Bone marrow (tissue), 2 donors: Measurements from ENCODE around the gene PTPN20.

Experiments used
- DNase-seq, 2 donors: peaks; one replicate each; lab custom pipeline; 2025; lab: John Stamatoyannopoulos, UW

Gene PTPN20

GRCh38 chr10:47022311-47023131, 111.3 kb downstream of the PTPN20 start:
- DNase-seq = no peak

GRCh38 chr10:47023237-47024045, 112.2 kb downstream of the PTPN20 start:
- no peak for DNase-seq

GRCh38 chr10:47024046-47024322, 112.8 kb downstream of the PTPN20 start:
- DNase-seq = no peak

DNA sequence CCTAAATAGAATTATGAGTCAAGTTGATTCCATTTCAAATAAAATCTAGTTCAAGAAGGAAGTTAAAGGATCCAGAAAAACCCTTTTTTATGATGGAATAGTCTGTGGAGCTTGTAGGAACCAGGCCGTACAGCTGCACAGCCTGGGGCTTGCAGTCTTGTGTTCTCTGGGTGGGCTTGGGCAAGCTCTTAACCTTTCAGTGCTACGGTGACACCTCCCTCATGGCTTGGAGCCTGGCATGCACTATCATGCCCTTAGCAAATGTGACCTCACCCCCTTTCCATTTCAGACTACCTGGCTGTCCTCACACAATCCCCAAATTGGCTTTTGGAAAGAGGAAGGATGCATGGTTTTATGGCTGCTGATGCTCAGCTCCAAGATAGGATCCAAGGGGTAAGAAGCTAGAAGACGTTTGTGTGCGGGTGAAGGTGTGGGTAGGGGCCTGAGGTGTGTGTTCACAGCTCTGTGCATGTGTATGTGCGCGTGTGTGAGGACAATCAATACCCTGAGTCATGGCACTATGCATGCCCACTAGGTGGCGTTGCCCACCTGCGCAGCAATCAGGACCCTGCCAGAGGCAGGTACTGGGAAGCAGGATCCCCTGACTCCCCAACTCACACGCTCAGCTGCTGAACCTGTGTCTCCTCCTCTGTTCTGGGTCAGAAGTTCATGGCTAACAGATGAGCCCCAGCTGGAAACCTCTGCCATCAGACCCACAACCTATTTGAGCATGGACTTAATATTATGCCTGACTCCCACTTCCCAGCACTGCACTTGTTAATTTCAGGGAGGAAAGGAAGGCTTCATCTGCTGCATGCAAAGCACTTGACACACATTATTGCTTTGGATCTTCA, 113.4 kb downstream of the PTPN20 start:
- DNase-seq = peak in 1 of 2 donors; percentile 10

DNA sequence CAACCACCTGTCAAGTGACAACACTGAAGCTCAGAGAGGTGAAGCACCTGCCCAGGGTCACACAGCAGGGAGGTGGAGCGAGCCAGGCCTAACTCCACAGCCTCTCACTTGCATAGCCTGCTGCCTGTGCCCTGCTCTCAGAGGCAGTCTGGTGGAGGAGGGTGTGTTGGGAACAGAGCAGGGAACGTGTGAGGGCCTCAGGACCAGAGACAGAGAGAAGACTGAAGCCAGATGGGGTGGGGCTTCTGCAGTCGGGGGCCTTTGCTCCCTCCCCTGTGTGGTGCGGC, 114.0 kb downstream of the PTPN20 start:
- no peak for DNase-seq

- no peak for DNase-seq
Measured at GRCh38 chr10:47025540-47026300, 114.5 kb downstream of the PTPN20 start.

- DNase-seq = no peak
Measured at GRCh38 chr10:47026301-47027107, 115.3 kb downstream of the PTPN20 start.

DNA sequence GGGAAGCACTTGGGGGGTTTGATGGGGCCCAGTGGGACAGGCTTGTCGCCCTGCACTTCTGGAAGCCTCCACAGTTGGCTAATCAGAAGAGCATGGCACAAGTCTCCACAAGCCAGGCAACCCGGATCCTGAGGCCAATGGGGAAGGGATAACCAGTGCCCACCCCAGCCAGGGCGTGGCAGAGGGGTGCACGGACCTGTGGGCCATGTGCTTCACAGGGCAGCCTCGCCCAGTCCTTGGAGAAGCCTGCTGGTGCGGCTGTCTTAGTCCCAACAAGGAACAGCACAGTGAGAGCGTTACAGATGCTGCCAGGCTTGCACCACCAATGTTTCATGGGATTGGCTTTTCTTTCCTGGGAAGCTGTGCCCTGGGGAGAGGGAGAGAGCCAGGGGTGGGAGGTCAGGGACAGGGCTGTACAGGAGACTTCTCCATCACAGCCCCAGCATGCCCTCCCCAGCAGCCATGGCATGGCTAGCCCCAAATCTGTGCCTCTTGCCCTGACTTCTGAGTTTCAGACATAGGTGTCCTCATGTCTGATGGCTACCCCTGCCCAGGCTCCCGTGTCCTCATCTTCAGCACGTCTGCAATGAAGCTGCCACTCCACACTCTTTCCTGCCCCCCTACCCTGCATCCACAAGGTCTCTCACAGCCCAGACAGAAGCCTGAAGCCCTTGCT, 116.0 kb downstream of the PTPN20 start:
- no peak for DNase-seq

GRCh38 chr10:47027784-47028260, 116.6 kb downstream of the PTPN20 start:
- DNase-seq = no peak

DNA sequence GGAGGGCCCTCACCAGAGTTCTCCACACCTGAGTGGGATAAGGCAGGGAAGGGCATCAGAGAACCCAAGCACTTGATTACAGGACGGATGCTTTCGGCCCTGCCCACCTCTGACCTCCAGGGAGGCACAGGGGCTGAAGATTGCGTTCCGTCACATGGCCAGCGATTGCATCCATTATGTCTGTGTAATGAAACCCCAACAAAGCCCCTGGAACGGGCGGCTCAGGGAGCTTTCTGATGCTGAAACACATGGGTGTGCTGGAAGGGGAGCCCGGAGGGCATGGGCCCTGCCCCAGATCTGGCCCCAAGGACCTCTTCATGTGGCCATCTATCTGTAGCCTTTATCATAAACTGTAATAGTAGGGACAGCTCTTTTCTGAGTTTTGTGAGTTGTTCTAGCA, 117.2 kb downstream of the PTPN20 start:
- no peak for DNase-seq

GRCh38 chr10:47029181-47030009, 118.2 kb downstream of the PTPN20 start:
- DNase-seq = no peak

- DNase-seq = no peak
Measured at GRCh38 chr10:47030191-47030703, 119.0 kb downstream of the PTPN20 start.

- DNase-seq = no peak
Measured at GRCh38 chr10:47031211-47031900, 120.1 kb downstream of the PTPN20 start.

GRCh38 chr10:47031901-47032465, 120.8 kb downstream of the PTPN20 start:
- no peak for DNase-seq

- DNase-seq = no peak
Measured at GRCh38 chr10:47033081-47033480, 121.9 kb downstream of the PTPN20 start.

- no peak for DNase-seq
Measured at GRCh38 chr10:47033541-47034270, 122.5 kb downstream of the PTPN20 start.

DNA sequence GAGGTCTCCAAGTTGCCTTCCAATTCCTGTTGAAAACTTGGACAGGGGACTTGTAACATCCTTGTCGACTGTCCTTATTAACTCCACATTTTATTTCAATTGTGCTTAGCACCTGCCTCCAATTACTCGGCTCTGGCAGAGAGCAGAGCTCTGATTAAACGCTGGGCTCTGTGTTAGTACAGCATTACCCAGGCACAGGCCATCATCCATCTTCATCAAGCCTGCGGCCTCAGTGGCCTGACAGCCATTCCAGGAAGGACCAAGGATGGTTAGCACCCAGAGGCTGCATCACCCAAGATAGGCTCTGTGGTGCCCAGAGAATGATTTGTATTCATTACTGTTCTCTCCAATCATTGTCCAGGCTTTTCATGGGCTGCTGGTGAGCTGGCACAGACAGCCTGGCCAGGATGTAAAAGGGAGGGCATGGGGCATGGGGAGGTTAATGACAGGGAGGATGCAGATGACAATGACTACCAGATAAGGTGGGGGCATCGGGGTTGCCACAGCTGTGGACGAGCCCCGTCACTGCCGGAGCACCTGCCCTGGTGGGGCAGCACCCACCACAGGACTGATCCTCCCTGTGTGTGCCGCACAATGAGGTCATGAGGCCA, 123.3 kb downstream of the PTPN20 start:
- no peak for DNase-seq
